Activated CD4-positive, alpha-beta memory T cell treated with anti-CD3 and anti-CD28 coated beads, Interleukin-2, amount 10 ng/mL, durations not matched to agents 7 days and 5 days (primary cell): ENCODE measurements around the gene PCYOX1L. TPM values are rescaled to one million over a fixed set of nuclear protein-coding genes. Genes with fewer than 3 reads are reported as not detected.

ENCODE experiments used
- CTCF ChIA-PET: fragments of 350-600 bp; sonication (Branson Sonifier 250); formaldehyde crosslinking; loops from one replicate; lab custom pipeline; 2021; ENCODE audit warnings: antibody characterized with exemption, inconsistent platforms; lab: Charles Lee
- POLR2A ChIA-PET: fragments of 350-600 bp; sonication (Branson Sonifier 250); formaldehyde crosslinking; loops from one replicate; lab custom pipeline; 2021; ENCODE audit warnings: antibody characterized with exemption; lab: Charles Lee
- DNase-seq: peaks from one replicate; pipeline ENCODE4 v3.0.0-alpha.2; 2020
- H3K27ac Mint-ChIP-seq: one replicate; pipeline ENCODE4 v1.8.0; 2021; ENCODE audit warnings: mild to moderate bottlenecking, mixed read lengths
- H3K27me3 Mint-ChIP-seq: one replicate; pipeline ENCODE4 v1.8.0; 2021; ENCODE audit warnings: mixed read lengths
- H3K36me3 Mint-ChIP-seq: one replicate; pipeline ENCODE4 v1.8.0; 2021; ENCODE audit warnings: low read depth, mixed read lengths
- H3K4me1 Mint-ChIP-seq: one replicate; pipeline ENCODE4 v1.8.0; 2021; ENCODE audit warnings: mixed read lengths
- H3K4me3 Mint-ChIP-seq: one replicate; pipeline ENCODE4 v1.8.0; 2021; ENCODE audit warnings: mild to moderate bottlenecking, mixed read lengths
- H3K9me3 Mint-ChIP-seq: one replicate; pipeline ENCODE4 v1.8.0; 2021; ENCODE audit warnings: mixed read lengths
- total RNA-seq, 2 experiments: library from RNA; stranded (reverse); gene quantifications; one replicate each; pipeline ENCODE4 v1.2.3, GENCODE V29; 2021

The PCYOX1L gene
- total RNA-seq: 10 to 100 TPM; 41.2 to 42.1 TPM

- DNase-seq: peak; percentile 94
- Mint-ChIP-seq H3K4me3 (peak within 1 kb of the TSS; percentile 92), H3K9me3 (no peaks in the 10 kb centered on the region), H3K36me3 (peaks cover 54% of the 10 kb centered on the region), H3K27ac (peak within 1 kb of the TSS; percentile 85), H3K27me3 (no peaks in the 10 kb centered on the region), H3K4me1 (peaks cover 71% of the 10 kb centered on the region)
- ChIA-PET CTCF (interaction anchor here (0.7 to 4.2 kb wide), 15 partner anchors 8 to 265 kb away, joined by 3 to 44 read pairs (median 5); partner anchors contain the start of genes CSNK1A1 and GRPEL2), POLR2A (interaction anchor here (0.7 to 9.7 kb wide), 15 partner anchors 9 to 643 kb away, joined by 3 to 445 read pairs (median 5); partner anchors contain the start of genes CSNK1A1, GRPEL2, HMGXB3 and TIGD6)
Observed at GRCh38 chr5:149357370-149358293, at the start of gene PCYOX1L. PCYOX1L (plus strand) TSS chr5:149358046; CDS start chr5:149358069, 23 bp downstream.

- CTCF ChIA-PET: interaction anchor here (0.7 to 1.5 kb wide), 6 partner anchors 8 to 62 kb away, joined by 3 to 4 read pairs (median 4); no protein-coding TSS in a partner anchor
- H3K4me3 Mint-ChIP-seq: no peak overlapping the region
- H3K27ac Mint-ChIP-seq: no peak overlapping the region
Observed at GRCh38 chr5:149309354-149309753, 48.5 kb upstream of the PCYOX1L start.

GRCh38 chr5:149310488-149310887, 47.4 kb upstream of the PCYOX1L start:
- H3K36me3 Mint-ChIP-seq: no peaks in the 10 kb centered on the region
- POLR2A ChIA-PET: interaction anchor here (1.1 kb wide), 1 partner anchor 13 kb away, joined by 3 read pairs; no protein-coding TSS in a partner anchor
- CTCF ChIA-PET: no interaction called here
- H3K4me1 Mint-ChIP-seq: peaks cover 3% of the 10 kb centered on the region
- peaks cover 2% of the 10 kb centered on the region for H3K27me3 Mint-ChIP-seq
- DNase-seq: no peak
- H3K4me3 Mint-ChIP-seq: no peak overlapping the region
- no peak overlapping the region for H3K27ac Mint-ChIP-seq
- no peaks in the 10 kb centered on the region for H3K9me3 Mint-ChIP-seq

More at GRCh38 chr5:149309354-149309753, 48.5 kb upstream of the PCYOX1L start:
- POLR2A ChIA-PET: interaction anchor here (1.1 kb wide), 1 partner anchor 14 kb away, joined by 3 read pairs; no protein-coding TSS in a partner anchor
- no peaks in the 10 kb centered on the region for H3K9me3 Mint-ChIP-seq
- no peak for DNase-seq
- H3K27me3 Mint-ChIP-seq: peaks cover 2% of the 10 kb centered on the region
- peaks cover 3% of the 10 kb centered on the region for H3K4me1 Mint-ChIP-seq
- no peaks in the 10 kb centered on the region for H3K36me3 Mint-ChIP-seq

GRCh38 chr5:149310947-149311658, 46.7 kb upstream of the PCYOX1L start:
- peaks cover 3% of the 10 kb centered on the region for H3K4me1 Mint-ChIP-seq
- no peak overlapping the region for H3K27ac Mint-ChIP-seq
- H3K36me3 Mint-ChIP-seq: no peaks in the 10 kb centered on the region
- H3K4me3 Mint-ChIP-seq: no peak overlapping the region
- POLR2A ChIA-PET: no interaction called here
- DNase-seq: no peak
- no peaks in the 10 kb centered on the region for H3K9me3 Mint-ChIP-seq
- H3K27me3 Mint-ChIP-seq: no peaks in the 10 kb centered on the region
- CTCF ChIA-PET: no interaction called here

GRCh38 chr5:149313151-149313841, 44.5 kb upstream of the PCYOX1L start:
- H3K36me3 Mint-ChIP-seq: no peaks in the 10 kb centered on the region
- no peak overlapping the region for H3K27ac Mint-ChIP-seq
- peaks cover 3% of the 10 kb centered on the region for H3K4me1 Mint-ChIP-seq
- DNase-seq: no peak
- H3K4me3 Mint-ChIP-seq: no peak overlapping the region
- H3K9me3 Mint-ChIP-seq: no peaks in the 10 kb centered on the region
- ChIA-PET CTCF (interaction anchor here (0.7 to 12.4 kb wide), 3 partner anchors 55 to 119 kb away, joined by 3 to 278 read pairs (median 3); no protein-coding TSS in a partner anchor), POLR2A (no interaction called here)
- H3K27me3 Mint-ChIP-seq: no peaks in the 10 kb centered on the region

GRCh38 chr5:149314571-149315111, 43.2 kb upstream of the PCYOX1L start:
- H3K4me1 Mint-ChIP-seq: peaks cover 3% of the 10 kb centered on the region
- H3K9me3 Mint-ChIP-seq: no peaks in the 10 kb centered on the region
- no peaks in the 10 kb centered on the region for H3K36me3 Mint-ChIP-seq
- no peaks in the 10 kb centered on the region for H3K27me3 Mint-ChIP-seq
- POLR2A ChIA-PET: interaction anchor here (0.8 to 1.3 kb wide), 2 partner anchors 30 to 54 kb away, joined by 3 read pairs; partner anchors contain the start of gene GRPEL2
- no peak overlapping the region for H3K27ac Mint-ChIP-seq
- CTCF ChIA-PET: interaction anchor here (0.8 to 12.4 kb wide), 13 partner anchors 9 to 265 kb away, joined by 3 to 278 read pairs (median 5); partner anchors contain the start of gene GRPEL2
- H3K4me3 Mint-ChIP-seq: no peak overlapping the region
- DNase-seq: no peak

GRCh38 chr5:149315753-149316152, 42.1 kb upstream of the PCYOX1L start:
- DNase-seq: no peak
- Mint-ChIP-seq H3K4me3 (no peak overlapping the region), H3K27me3 (no peaks in the 10 kb centered on the region), H3K4me1 (peaks cover 3% of the 10 kb centered on the region), H3K27ac (no peak overlapping the region), H3K9me3 (no peaks in the 10 kb centered on the region), H3K36me3 (no peaks in the 10 kb centered on the region)
- POLR2A ChIA-PET: interaction anchor here (1.3 kb wide), 1 partner anchor 53 kb away, joined by 3 read pairs; no protein-coding TSS in a partner anchor
- CTCF ChIA-PET: interaction anchor here (0.8 to 12.4 kb wide), 7 partner anchors 8 to 264 kb away, joined by 3 to 278 read pairs (median 5); no protein-coding TSS in a partner anchor

- peaks cover 2% of the 10 kb centered on the region for H3K4me1 Mint-ChIP-seq
- H3K4me3 Mint-ChIP-seq: no peak overlapping the region
- ChIA-PET POLR2A (interaction anchor here (0.7 to 1.7 kb wide), 4 partner anchors 28 to 58 kb away, joined by 3 to 9 read pairs (median 6); partner anchors contain the start of gene GRPEL2), CTCF (interaction anchor here (0.7 to 12.4 kb wide), 16 partner anchors 9 to 234 kb away, joined by 3 to 278 read pairs (median 4); partner anchors contain the start of genes GRPEL2 and PCYOX1L)
- no peak overlapping the region for H3K27ac Mint-ChIP-seq
- DNase-seq: peak; percentile 45
- no peaks in the 10 kb centered on the region for H3K27me3 Mint-ChIP-seq
- no peaks in the 10 kb centered on the region for H3K36me3 Mint-ChIP-seq
- no peaks in the 10 kb centered on the region for H3K9me3 Mint-ChIP-seq
Observed at GRCh38 chr5:149317281-149318048, 40.4 kb upstream of the PCYOX1L start.

- CTCF ChIA-PET: interaction anchor here (0.7 to 12.4 kb wide), 4 partner anchors 39 to 114 kb away, joined by 3 to 278 read pairs (median 9); partner anchors contain the start of gene PCYOX1L
- H3K4me3 Mint-ChIP-seq: no peak overlapping the region
- no peaks in the 10 kb centered on the region for H3K36me3 Mint-ChIP-seq
- H3K4me1 Mint-ChIP-seq: peaks cover 2% of the 10 kb centered on the region
- no peaks in the 10 kb centered on the region for H3K27me3 Mint-ChIP-seq
- no peaks in the 10 kb centered on the region for H3K9me3 Mint-ChIP-seq
- POLR2A ChIA-PET: no interaction called here
- no peak overlapping the region for H3K27ac Mint-ChIP-seq
- DNase-seq: no peak
Observed at GRCh38 chr5:149319174-149319573, 38.7 kb upstream of the PCYOX1L start.

GRCh38 chr5:149320791-149321330, 37.0 kb upstream of the PCYOX1L start:
- H3K36me3 Mint-ChIP-seq: no peaks in the 10 kb centered on the region
- no peak overlapping the region for H3K27ac Mint-ChIP-seq
- H3K4me1 Mint-ChIP-seq: peaks cover 2% of the 10 kb centered on the region
- DNase-seq: no peak
- ChIA-PET CTCF (interaction anchor here (0.7 to 12.4 kb wide), 10 partner anchors 14 to 244 kb away, joined by 3 to 278 read pairs (median 4); partner anchors contain the start of genes GRPEL2 and PCYOX1L), POLR2A (interaction anchor here (1.0 to 1.8 kb wide), 3 partner anchors 24 to 40 kb away, joined by 3 to 7 read pairs (median 3); partner anchors contain the start of gene GRPEL2)
- H3K9me3 Mint-ChIP-seq: no peaks in the 10 kb centered on the region
- H3K4me3 Mint-ChIP-seq: no peak overlapping the region
- H3K27me3 Mint-ChIP-seq: no peaks in the 10 kb centered on the region
